Ishikawa (cell line): ENCODE measurements around the gene OPCML.

Experiments used
- CEBPB ChIP-seq: IDR thresholded peaks from 2 replicates; pipeline ENCODE4 v1.6.1; 2012
- CREB1 ChIP-seq: IDR thresholded peaks from 2 replicates; pipeline ENCODE4 v1.6.1; 2012; ENCODE audit warnings: low read depth
- EGR1 ChIP-seq: IDR thresholded peaks from 2 replicates; pipeline ENCODE4 v1.6.1; 2012
- EP300 ChIP-seq: IDR thresholded peaks from 2 replicates; pipeline ENCODE4 v1.6.1; 2012; ENCODE audit warnings: borderline replicate concordance
- FOXM1 ChIP-seq: IDR thresholded peaks from 2 replicates; pipeline ENCODE4 v1.6.1; 2012; ENCODE audit warnings: low read depth, borderline replicate concordance
- NFIC ChIP-seq: IDR thresholded peaks from 2 replicates; pipeline ENCODE4 v1.6.1; 2012
- RAD21 ChIP-seq: IDR thresholded peaks from 2 replicates; pipeline ENCODE4 v1.6.1; 2012; ENCODE audit warnings: low read depth
- TAF1 ChIP-seq: IDR thresholded peaks from 2 replicates; pipeline ENCODE4 v1.6.1; 2012; ENCODE audit warnings: low read depth, mild to moderate bottlenecking
- TCF12 ChIP-seq: IDR thresholded peaks from 2 replicates; pipeline ENCODE4 v1.6.1; 2012; ENCODE audit warnings: low read depth
- TEAD4 ChIP-seq: IDR thresholded peaks from 2 replicates; pipeline ENCODE4 v1.6.1; 2012
- YY1 ChIP-seq: IDR thresholded peaks from 2 replicates; pipeline ENCODE4 v1.6.1; 2012; ENCODE audit warnings: low read depth
- ZBTB7A ChIP-seq: IDR thresholded peaks from 2 replicates; pipeline ENCODE4 v1.6.1; 2012; ENCODE audit warnings: low read depth
- TF ChIP-seq, protein P1 (sequence below): IDR thresholded peaks from 2 replicates; pipeline ENCODE4 v1.6.1; 2012; ENCODE audit warnings: low read depth, mild to moderate bottlenecking
- TF ChIP-seq, protein P2 (sequence below): IDR thresholded peaks from 2 replicates; pipeline ENCODE4 v1.6.1; 2012
- TF ChIP-seq, protein P3 (sequence below): IDR thresholded peaks from 2 replicates; pipeline ENCODE4 v1.6.1; 2012

The OPCML gene

DNA sequence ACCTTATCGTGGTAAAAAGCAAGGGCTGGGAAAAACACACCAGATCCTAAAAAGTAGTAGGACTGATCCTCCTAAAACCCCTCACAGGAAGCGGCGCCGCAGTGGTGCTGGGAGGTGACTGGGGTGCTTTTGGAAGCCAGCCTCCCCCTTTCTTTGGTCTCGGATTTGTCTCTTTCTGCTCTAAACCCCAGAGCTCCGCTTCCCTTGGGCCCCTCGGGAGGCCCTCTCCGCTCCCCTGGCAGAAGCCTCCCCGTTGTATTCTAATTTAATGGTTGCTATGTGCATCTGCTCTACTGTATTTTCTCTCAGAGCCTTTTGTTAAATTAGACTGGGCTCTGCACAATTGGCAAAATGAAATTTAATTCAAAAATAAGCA lies 587.7 kb downstream of the OPCML start:
- TF ChIP-seq, protein P1, sequence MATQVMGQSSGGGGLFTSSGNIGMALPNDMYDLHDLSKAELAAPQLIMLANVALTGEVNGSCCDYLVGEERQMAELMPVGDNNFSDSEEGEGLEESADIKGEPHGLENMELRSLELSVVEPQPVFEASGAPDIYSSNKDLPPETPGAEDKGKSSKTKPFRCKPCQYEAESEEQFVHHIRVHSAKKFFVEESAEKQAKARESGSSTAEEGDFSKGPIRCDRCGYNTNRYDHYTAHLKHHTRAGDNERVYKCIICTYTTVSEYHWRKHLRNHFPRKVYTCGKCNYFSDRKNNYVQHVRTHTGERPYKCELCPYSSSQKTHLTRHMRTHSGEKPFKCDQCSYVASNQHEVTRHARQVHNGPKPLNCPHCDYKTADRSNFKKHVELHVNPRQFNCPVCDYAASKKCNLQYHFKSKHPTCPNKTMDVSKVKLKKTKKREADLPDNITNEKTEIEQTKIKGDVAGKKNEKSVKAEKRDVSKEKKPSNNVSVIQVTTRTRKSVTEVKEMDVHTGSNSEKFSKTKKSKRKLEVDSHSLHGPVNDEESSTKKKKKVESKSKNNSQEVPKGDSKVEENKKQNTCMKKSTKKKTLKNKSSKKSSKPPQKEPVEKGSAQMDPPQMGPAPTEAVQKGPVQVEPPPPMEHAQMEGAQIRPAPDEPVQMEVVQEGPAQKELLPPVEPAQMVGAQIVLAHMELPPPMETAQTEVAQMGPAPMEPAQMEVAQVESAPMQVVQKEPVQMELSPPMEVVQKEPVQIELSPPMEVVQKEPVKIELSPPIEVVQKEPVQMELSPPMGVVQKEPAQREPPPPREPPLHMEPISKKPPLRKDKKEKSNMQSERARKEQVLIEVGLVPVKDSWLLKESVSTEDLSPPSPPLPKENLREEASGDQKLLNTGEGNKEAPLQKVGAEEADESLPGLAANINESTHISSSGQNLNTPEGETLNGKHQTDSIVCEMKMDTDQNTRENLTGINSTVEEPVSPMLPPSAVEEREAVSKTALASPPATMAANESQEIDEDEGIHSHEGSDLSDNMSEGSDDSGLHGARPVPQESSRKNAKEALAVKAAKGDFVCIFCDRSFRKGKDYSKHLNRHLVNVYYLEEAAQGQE: no peak
- no peak for TF ChIP-seq TCF12
- TF ChIP-seq, protein P2, sequence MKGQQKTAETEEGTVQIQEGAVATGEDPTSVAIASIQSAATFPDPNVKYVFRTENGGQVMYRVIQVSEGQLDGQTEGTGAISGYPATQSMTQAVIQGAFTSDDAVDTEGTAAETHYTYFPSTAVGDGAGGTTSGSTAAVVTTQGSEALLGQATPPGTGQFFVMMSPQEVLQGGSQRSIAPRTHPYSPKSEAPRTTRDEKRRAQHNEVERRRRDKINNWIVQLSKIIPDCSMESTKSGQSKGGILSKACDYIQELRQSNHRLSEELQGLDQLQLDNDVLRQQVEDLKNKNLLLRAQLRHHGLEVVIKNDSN: no peak
- no peak for TF ChIP-seq YY1
- TF ChIP-seq RAD21: no peak
- TF ChIP-seq NFIC: no peak
- TF ChIP-seq CREB1: no peak

DNA sequence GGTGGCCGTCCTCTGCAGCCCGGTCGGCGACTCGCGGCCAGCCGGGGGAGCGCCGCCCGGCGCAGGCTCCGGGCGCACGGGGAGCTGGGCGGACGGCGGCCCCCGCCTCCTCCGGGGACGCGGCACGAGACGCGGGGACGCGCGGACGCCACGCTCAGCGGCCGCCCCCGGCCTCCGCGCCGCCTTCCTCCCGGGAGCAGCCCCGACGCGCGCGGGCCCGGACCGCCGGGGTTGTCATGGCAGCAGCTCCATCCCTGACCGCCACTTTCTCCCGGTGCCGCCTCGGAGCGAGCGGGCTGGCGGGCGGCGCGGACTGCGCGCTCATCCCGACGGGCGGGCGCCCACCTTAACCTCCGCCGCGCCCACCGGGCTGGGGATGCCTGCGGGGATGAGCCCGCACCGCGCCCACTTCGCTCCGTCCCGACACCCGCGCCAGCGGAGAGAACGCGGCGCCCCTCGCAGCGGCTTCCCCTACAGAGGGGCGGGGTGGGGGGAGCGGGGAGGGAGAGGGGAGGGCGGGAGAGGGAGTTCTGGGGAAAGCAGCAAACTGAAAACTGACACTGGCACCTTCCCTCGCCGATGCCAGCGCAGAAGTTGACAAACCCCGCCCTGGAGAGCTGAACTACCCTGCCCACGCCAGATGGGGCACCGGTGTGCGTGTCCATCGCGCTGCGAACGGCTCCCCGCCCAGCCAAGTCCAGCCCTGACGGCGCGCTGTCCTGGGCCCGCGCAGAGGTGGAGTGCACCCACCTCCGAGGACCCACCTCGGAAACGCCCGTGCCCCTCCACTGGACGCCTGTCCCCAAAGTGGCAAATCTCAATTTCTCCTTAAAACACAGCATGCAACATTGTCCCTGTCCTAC lies 588.4 kb downstream of the OPCML start:
- no peak for TF ChIP-seq RAD21

DNA sequence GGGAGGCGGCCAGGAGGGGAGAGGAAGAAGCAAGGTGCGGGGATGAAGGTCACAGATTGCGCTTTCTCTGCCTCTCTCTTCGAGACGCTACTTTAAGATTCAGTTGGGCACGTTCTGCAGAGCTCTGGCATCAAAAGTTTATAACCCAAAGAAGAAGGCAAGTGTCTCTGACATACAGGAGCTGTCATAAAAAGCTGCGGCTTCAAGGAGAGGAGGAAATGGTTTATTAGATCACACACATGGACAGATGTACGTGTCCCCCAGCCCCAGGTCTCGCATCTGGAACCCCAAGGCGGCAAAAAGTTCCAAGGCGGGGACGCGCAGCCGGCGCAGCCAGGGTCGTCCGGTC lies 589.0 kb downstream of the OPCML start:
- no peak for TF ChIP-seq YY1
- TF ChIP-seq FOXM1: no peak
- TF ChIP-seq, protein P1: no peak
- TF ChIP-seq TAF1: no peak
- TF ChIP-seq, protein P3, sequence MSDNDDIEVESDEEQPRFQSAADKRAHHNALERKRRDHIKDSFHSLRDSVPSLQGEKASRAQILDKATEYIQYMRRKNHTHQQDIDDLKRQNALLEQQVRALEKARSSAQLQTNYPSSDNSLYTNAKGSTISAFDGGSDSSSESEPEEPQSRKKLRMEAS: no peak
- TF ChIP-seq EGR1: no peak
- TF ChIP-seq CEBPB: no peak
- no peak for TF ChIP-seq TCF12
- TF ChIP-seq CREB1: no peak
- TF ChIP-seq, protein P2: no peak
- no peak for TF ChIP-seq TEAD4
- TF ChIP-seq NFIC: no peak
- TF ChIP-seq ZBTB7A: no peak
- no peak for TF ChIP-seq EP300
- TF ChIP-seq RAD21: no peak

DNA sequence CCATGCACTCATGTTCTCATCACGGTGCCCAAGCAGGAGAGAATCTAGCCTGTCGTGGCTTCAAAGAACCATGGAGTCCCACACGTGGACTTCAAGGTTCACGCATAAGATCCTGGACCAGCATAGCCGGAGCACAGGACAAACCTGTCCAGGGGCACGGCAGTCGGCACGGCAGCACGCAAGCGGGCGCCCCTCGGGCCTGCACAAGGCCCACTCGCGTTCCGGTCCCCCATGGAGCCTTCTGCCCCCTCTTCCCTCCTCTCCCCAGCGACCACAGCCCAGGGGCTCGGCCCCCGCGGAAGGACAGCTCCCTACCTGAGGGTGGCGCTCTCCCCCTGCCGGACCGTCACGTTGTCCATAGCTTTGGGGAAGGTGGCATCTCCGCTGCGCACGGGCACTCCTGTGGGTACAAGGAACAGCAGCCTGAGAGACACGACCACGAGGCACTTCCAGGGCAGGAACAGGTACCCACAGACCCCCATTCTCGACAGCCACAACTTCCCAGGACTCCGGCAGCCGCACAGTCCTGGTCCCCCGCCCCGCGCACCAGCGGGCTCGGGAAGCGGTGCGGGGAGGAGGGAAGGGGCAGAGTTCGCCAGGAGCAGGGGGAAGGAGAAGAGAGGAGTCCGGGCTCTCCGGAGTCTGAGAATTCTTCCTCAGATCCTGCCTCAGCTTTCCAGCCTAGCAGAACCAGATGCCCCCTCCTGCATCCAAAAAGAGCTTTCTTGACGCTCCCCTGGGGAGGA lies 589.5 kb downstream of the OPCML start:
- no peak for TF ChIP-seq TCF12
- TF ChIP-seq EP300: no peak
- no peak for TF ChIP-seq TAF1
- no peak for TF ChIP-seq NFIC
- no peak for TF ChIP-seq TEAD4
- no peak for TF ChIP-seq EGR1
- no peak for TF ChIP-seq FOXM1
- TF ChIP-seq CEBPB: no peak
- TF ChIP-seq, protein P1: no peak
- TF ChIP-seq CREB1: no peak
- TF ChIP-seq RAD21: no peak
- TF ChIP-seq YY1: no peak
- no peak for TF ChIP-seq ZBTB7A
- TF ChIP-seq, protein P2: no peak
- TF ChIP-seq, protein P3: no peak
